Neural cell (in vitro differentiated cells): Measurements from ENCODE around the gene INPP4B. TPM values are rescaled to one million over a fixed set of nuclear protein-coding genes. Genes with fewer than 3 reads are reported as not detected.

Experiments used
- H2AFZ ChIP-seq: fragments of 200-600, 300-800 bp; sonication (generic), shearing (Covaris generic); 2 replicates; pipeline ENCODE4 v1.6.0; 2014; ENCODE audit warnings: low read depth, mild to moderate bottlenecking, antibody characterized with exemption, low read length, moderate library complexity
- H3F3A ChIP-seq: fragments of 200-600 bp; shearing (Covaris generic); 2 replicates; pipeline ENCODE4 v1.6.1; 2016; ENCODE audit warnings: mild to moderate bottlenecking, moderate library complexity, mixed read lengths, antibody characterized with exemption, low read length; ENCODE audit not compliant: insufficient read depth, poor library complexity, severe bottlenecking
- H3K27ac ChIP-seq: fragments of 200-600, 300-800 bp; sonication (generic), shearing (Covaris generic); 2 replicates; pipeline ENCODE4 v1.5.1; 2014; ENCODE audit warnings: mild to moderate bottlenecking, low read length, moderate library complexity
- H3K27me3 ChIP-seq: fragments of 300-800, 200-600 bp; sonication (generic), shearing (Covaris generic); 2 replicates; pipeline ENCODE4 v1.6.0; 2014; ENCODE audit warnings: mild to moderate bottlenecking, low read depth, low read length, moderate library complexity; ENCODE audit not compliant: insufficient read depth
- H3K36me3 ChIP-seq: fragments of 300-800, 200-600 bp; sonication (generic), shearing (Covaris generic); 2 replicates; pipeline ENCODE4 v1.5.1; 2014; ENCODE audit warnings: mild to moderate bottlenecking, antibody characterized with exemption, low read length, moderate library complexity; ENCODE audit not compliant: insufficient read depth
- H3K4me2 ChIP-seq: fragments of 300-800, 200-600 bp; sonication (generic), shearing (Covaris generic); 2 replicates; pipeline ENCODE4 v1.6.0; 2014; ENCODE audit warnings: mild to moderate bottlenecking, low read length
- H3K4me3 ChIP-seq: fragments of 300-800, 200-600 bp; sonication (generic), shearing (Covaris generic); 2 replicates; pipeline ENCODE4 v1.5.1; 2014; ENCODE audit warnings: mild to moderate bottlenecking, low read length, moderate library complexity
- H3K79me2 ChIP-seq: fragments of 200-600 bp; shearing (Covaris generic); replicated peaks from 2 replicates; pipeline ENCODE4 v1.6.0; 2014; ENCODE audit warnings: mild to moderate bottlenecking, low read length, moderate library complexity; ENCODE audit not compliant: insufficient read depth
- H3K9ac ChIP-seq: fragments of 300-800, 200-600 bp; sonication (generic), shearing (Covaris generic); 2 replicates; pipeline ENCODE4 v1.6.1; 2016; ENCODE audit warnings: mild to moderate bottlenecking, low read length, mixed read lengths
- H3K9me2 ChIP-seq: fragments of 200-600 bp; shearing (Covaris generic); 2 replicates; pipeline ENCODE4 v1.6.1; 2016; ENCODE audit warnings: mild to moderate bottlenecking, low read length, mixed read lengths; ENCODE audit not compliant: insufficient read depth
- H3K9me3 ChIP-seq: fragments of 200-600, 300-800 bp; sonication (generic), shearing (Covaris generic); 2 replicates; pipeline ENCODE4 v1.6.1; 2016; ENCODE audit warnings: mild to moderate bottlenecking, mixed run types, low read length, moderate library complexity, mixed read lengths
- H4K20me1 ChIP-seq: fragments of 200-600 bp; shearing (Covaris generic); 2 replicates; pipeline ENCODE4 v1.6.1; 2016; ENCODE audit warnings: mild to moderate bottlenecking, mixed run types; ENCODE audit not compliant: insufficient read depth
- EP300 ChIP-seq: fragments of 450-650 bp; conservative IDR thresholded peaks from 2 replicates; pipeline ENCODE4 v1.6.1; 2014; ENCODE audit warnings: antibody characterized with exemption, mild to moderate bottlenecking, moderate library complexity; ENCODE audit not compliant: poor library complexity, severe bottlenecking
- EZH2 ChIP-seq: fragments of 200-600, 300-800 bp; shearing (Covaris generic), sonication (generic); IDR thresholded peaks from 2 replicates; pipeline ENCODE4 v1.6.1; 2014; ENCODE audit warnings: antibody characterized with exemption, low read length, borderline replicate concordance, mild to moderate bottlenecking; ENCODE audit not compliant: insufficient read depth, poor library complexity, severe bottlenecking
- MXI1 ChIP-seq: fragments of 450-650 bp; conservative IDR thresholded peaks from 2 replicates; pipeline ENCODE4 v1.6.1; 2014; ENCODE audit warnings: antibody characterized with exemption, mild to moderate bottlenecking; ENCODE audit not compliant: poor library complexity, severe bottlenecking
- POLR2AphosphoS5 ChIP-seq: IDR thresholded peaks from 2 replicates; pipeline ENCODE4 v1.6.1; 2012
- RAD21 ChIP-seq: fragments of 450-650 bp; conservative IDR thresholded peaks from 2 replicates; pipeline ENCODE4 v1.6.1; 2014; ENCODE audit warnings: antibody characterized with exemption, mild to moderate bottlenecking, moderate library complexity
- SMC3 ChIP-seq: fragments of 450-650 bp; conservative IDR thresholded peaks from 2 replicates; pipeline ENCODE4 v1.6.1; 2014; ENCODE audit warnings: antibody characterized with exemption, mild to moderate bottlenecking, moderate library complexity; ENCODE audit not compliant: poor library complexity
- TAF1 ChIP-seq: IDR thresholded peaks from 2 replicates; pipeline ENCODE4 v1.6.1; 2012; ENCODE audit warnings: low read depth
- polyA plus RNA-seq: library from polyadenylated mRNA; depleted of rRNA; stranded (reverse); fragments of >200 nt; gene quantifications from 2 replicates; pipeline ENCODE4 v1.2.3, GENCODE V29; 2014
- TF ChIP-seq, protein P1 (sequence below): IDR thresholded peaks from 2 replicates; pipeline ENCODE4 v1.6.1; 2012; ENCODE audit warnings: borderline replicate concordance
- TF ChIP-seq, protein P2 (sequence below): fragments of 450-650 bp; IDR thresholded peaks from 2 replicates; pipeline ENCODE4 v1.5.1; 2014; ENCODE audit warnings: antibody characterized with exemption, mild to moderate bottlenecking, moderate library complexity; ENCODE audit not compliant: poor library complexity, severe bottlenecking

The INPP4B gene
- polyA plus RNA-seq, 1 donor from 2014 or later: 0.30 TPM

DNA sequence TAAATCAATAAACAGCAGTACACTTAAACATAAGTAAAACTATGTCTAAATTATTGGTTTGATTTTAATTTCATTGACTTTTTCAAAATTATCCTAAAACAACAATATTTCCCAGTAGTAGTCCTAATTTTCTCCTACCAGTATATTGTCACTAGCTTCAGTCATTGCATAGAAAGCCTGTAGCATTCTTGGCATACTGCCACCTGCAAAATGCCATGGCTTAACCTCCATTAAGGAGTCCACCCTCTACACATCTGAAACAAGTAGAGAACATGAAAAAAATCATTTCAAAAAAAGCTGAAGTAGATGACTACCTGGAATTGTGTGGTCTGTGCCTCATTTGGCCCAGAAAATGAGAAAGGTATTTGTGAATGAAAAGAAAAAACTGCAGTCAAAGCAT, 348.5 kb downstream of the INPP4B start:
- H4K20me1 ChIP-seq: no peaks in the 10 kb centered on the region
- no peak overlapping the region for H3K27ac ChIP-seq
- H3K79me2 ChIP-seq: no peaks in the 10 kb centered on the region
- H3K9ac ChIP-seq: no peak overlapping the region
- H3K27me3 ChIP-seq: no peaks in the 10 kb centered on the region
- no peak overlapping the region for H3K4me3 ChIP-seq
- no peaks in the 10 kb centered on the region for H3K36me3 ChIP-seq
- H2AFZ ChIP-seq: no peak overlapping the region
- TF ChIP-seq MXI1: no peak
- TF ChIP-seq, protein P1, sequence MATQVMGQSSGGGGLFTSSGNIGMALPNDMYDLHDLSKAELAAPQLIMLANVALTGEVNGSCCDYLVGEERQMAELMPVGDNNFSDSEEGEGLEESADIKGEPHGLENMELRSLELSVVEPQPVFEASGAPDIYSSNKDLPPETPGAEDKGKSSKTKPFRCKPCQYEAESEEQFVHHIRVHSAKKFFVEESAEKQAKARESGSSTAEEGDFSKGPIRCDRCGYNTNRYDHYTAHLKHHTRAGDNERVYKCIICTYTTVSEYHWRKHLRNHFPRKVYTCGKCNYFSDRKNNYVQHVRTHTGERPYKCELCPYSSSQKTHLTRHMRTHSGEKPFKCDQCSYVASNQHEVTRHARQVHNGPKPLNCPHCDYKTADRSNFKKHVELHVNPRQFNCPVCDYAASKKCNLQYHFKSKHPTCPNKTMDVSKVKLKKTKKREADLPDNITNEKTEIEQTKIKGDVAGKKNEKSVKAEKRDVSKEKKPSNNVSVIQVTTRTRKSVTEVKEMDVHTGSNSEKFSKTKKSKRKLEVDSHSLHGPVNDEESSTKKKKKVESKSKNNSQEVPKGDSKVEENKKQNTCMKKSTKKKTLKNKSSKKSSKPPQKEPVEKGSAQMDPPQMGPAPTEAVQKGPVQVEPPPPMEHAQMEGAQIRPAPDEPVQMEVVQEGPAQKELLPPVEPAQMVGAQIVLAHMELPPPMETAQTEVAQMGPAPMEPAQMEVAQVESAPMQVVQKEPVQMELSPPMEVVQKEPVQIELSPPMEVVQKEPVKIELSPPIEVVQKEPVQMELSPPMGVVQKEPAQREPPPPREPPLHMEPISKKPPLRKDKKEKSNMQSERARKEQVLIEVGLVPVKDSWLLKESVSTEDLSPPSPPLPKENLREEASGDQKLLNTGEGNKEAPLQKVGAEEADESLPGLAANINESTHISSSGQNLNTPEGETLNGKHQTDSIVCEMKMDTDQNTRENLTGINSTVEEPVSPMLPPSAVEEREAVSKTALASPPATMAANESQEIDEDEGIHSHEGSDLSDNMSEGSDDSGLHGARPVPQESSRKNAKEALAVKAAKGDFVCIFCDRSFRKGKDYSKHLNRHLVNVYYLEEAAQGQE: no peak
- TF ChIP-seq, protein P2, sequence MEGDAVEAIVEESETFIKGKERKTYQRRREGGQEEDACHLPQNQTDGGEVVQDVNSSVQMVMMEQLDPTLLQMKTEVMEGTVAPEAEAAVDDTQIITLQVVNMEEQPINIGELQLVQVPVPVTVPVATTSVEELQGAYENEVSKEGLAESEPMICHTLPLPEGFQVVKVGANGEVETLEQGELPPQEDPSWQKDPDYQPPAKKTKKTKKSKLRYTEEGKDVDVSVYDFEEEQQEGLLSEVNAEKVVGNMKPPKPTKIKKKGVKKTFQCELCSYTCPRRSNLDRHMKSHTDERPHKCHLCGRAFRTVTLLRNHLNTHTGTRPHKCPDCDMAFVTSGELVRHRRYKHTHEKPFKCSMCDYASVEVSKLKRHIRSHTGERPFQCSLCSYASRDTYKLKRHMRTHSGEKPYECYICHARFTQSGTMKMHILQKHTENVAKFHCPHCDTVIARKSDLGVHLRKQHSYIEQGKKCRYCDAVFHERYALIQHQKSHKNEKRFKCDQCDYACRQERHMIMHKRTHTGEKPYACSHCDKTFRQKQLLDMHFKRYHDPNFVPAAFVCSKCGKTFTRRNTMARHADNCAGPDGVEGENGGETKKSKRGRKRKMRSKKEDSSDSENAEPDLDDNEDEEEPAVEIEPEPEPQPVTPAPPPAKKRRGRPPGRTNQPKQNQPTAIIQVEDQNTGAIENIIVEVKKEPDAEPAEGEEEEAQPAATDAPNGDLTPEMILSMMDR: no peak
- TF ChIP-seq EZH2: no peak
- no peak for TF ChIP-seq TAF1
- no peak for TF ChIP-seq RAD21
- no peaks in the 10 kb centered on the region for H3K9me3 ChIP-seq
- no peaks in the 10 kb centered on the region for H3F3A ChIP-seq
- no peaks in the 10 kb centered on the region for H3K9me2 ChIP-seq
- H3K4me2 ChIP-seq: no peak overlapping the region

DNA sequence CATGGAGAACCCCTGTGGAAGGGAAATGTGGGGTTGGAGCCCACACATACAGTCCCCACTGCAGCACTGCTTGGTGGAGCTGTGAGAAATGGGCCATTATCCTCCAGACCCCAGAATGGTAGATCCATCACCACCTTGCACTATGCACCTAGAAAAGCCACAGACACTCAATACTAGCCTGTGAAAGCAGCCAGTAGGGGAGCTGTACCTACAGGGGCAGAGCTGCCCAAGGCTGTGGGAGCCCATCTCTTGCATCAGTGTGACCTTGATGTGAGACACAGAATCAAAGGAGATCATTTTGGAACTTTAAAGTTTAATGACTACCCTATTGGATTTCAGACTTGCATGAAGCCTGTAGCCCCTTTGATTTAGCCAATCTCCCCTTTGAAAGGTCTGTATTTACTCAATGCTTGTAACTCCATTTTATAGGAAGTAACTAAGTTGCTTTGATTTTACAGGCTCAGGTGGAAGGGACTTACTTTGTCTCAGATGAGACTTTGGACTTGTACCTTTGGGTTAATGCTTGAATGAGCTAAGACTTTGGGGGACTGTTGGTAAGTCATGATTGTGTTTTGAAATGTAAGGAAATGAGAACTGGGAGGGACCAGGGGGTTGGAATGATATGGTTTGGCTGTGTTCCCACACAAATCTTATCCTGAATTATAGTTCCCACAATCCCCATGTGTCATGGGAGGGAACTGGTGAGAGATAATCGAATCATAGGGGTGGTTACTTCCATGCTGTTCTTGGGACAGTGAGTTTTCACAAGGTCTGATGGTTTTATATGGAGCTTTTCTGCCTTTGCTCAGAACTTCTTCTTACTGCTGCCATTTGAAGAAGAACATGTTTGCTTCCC, 352.6 kb downstream of the INPP4B start:
- no peaks in the 10 kb centered on the region for H3K9me3 ChIP-seq
- no peak overlapping the region for H3K27ac ChIP-seq
- TF ChIP-seq TAF1 (no peak), SMC3 (no peak), EZH2 (no peak), POLR2AphosphoS5 (no peak), RAD21 (no peak), MXI1 (no peak), EP300 (no peak)
- TF ChIP-seq, protein P2: no peak
- TF ChIP-seq, protein P1: no peak
- no peak overlapping the region for H3K4me3 ChIP-seq
- H3K9ac ChIP-seq: no peak overlapping the region
- H3K4me2 ChIP-seq: no peak overlapping the region
- H2AFZ ChIP-seq: no peak overlapping the region
- H4K20me1 ChIP-seq: no peaks in the 10 kb centered on the region
- no peaks in the 10 kb centered on the region for H3F3A ChIP-seq
- H3K79me2 ChIP-seq: no peaks in the 10 kb centered on the region
- H3K9me2 ChIP-seq: no peaks in the 10 kb centered on the region
- H3K36me3 ChIP-seq: no peaks in the 10 kb centered on the region
- no peaks in the 10 kb centered on the region for H3K27me3 ChIP-seq
